ENCODE data around the gene TAF13.

Gene TAF13

GRCh38 chr1:109048335-109048734, 27.5 kb downstream of the TAF13 start:
- TF ChIP-seq SIN3A (IDR thresholded peaks at IDR 0.05; ENCODE audit: borderline replicate concordance, insufficient read depth, low read length) = no peak
- no peak for TF ChIP-seq TAF1 (IDR thresholded peaks at IDR 0.05; ENCODE audit: borderline replicate concordance, insufficient read depth, low read length)
- TF ChIP-seq POLR2AphosphoS5 (IDR thresholded peaks at IDR 0.05; ENCODE audit: low read depth, low read length) = no peak
- TF ChIP-seq FOXP2 (optimal IDR thresholded peaks at IDR 0.05; ENCODE audit: borderline replicate concordance, extremely low read depth, extremely low read length, insufficient read depth) = no peak
- no peak for TF ChIP-seq REST (IDR thresholded peaks at IDR 0.05; ENCODE audit: insufficient read depth in 1 of 2, low read depth in 2 of 2, low read length in 2 of 2)

GRCh38 chr1:109047339-109047738, 28.5 kb downstream of the TAF13 start:
- TF ChIP-seq TAF1 (IDR thresholded peaks at IDR 0.05; ENCODE audit: borderline replicate concordance, insufficient read depth, low read length) = no peak
- TF ChIP-seq REST (IDR thresholded peaks at IDR 0.05; ENCODE audit: insufficient read depth in 1 of 2, low read depth in 2 of 2, low read length in 2 of 2) = no peak
- TF ChIP-seq POLR2AphosphoS5 (IDR thresholded peaks at IDR 0.05; ENCODE audit: low read depth, low read length) = no peak
- no peak for TF ChIP-seq FOXP2 (optimal IDR thresholded peaks at IDR 0.05; ENCODE audit: borderline replicate concordance, extremely low read depth, extremely low read length, insufficient read depth)
- TF ChIP-seq SIN3A (IDR thresholded peaks at IDR 0.05; ENCODE audit: borderline replicate concordance, insufficient read depth, low read length) = no peak

GRCh38 chr1:109046671-109047070, 29.1 kb downstream of the TAF13 start:
- no peak for TF ChIP-seq TAF1 (IDR thresholded peaks at IDR 0.05; ENCODE audit: borderline replicate concordance, insufficient read depth, low read length)
- no peak for TF ChIP-seq FOXP2 (optimal IDR thresholded peaks at IDR 0.05; ENCODE audit: borderline replicate concordance, extremely low read depth, extremely low read length, insufficient read depth)
- no peak for TF ChIP-seq SIN3A (IDR thresholded peaks at IDR 0.05; ENCODE audit: borderline replicate concordance, insufficient read depth, low read length)
- TF ChIP-seq POLR2AphosphoS5 (IDR thresholded peaks at IDR 0.05; ENCODE audit: low read depth, low read length) = no peak
- TF ChIP-seq REST (IDR thresholded peaks at IDR 0.05; ENCODE audit: insufficient read depth in 1 of 2, low read depth in 2 of 2, low read length in 2 of 2) = no peak

DNA sequence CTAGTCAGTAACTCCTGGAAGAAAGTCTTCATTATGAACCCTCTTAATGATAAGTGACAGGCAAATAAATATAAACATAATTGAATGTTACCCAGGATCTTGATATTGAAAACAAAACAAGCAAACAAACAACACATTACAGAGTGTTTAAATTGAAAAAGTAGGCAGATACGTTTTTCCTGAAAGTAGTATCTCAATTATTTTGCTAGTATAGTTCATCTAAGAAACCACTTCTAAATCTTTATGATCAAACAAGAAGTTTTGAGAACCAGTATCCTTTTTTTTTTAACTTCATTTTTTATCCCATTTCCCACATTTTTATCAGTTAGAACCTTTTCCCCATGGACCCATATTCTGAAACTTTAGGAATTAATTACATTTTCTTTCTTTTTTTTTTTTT, 30.2 kb downstream of the TAF13 start:
- TF ChIP-seq SIN3A (IDR thresholded peaks at IDR 0.05; ENCODE audit: borderline replicate concordance, insufficient read depth, low read length) (no peak), TAF1 (IDR thresholded peaks at IDR 0.05; ENCODE audit: borderline replicate concordance, insufficient read depth, low read length) (no peak), FOXP2 (optimal IDR thresholded peaks at IDR 0.05; ENCODE audit: borderline replicate concordance, extremely low read depth, extremely low read length, insufficient read depth) (no peak), REST (IDR thresholded peaks at IDR 0.05; ENCODE audit: insufficient read depth in 1 of 2, low read depth in 2 of 2, low read length in 2 of 2) (no peak), POLR2AphosphoS5 (IDR thresholded peaks at IDR 0.05; ENCODE audit: low read depth, low read length) (no peak)
